IMR-90 (cell line): ENCODE measurements around the gene SARDH.

ENCODE experiments used
- MXI1 ChIP-seq: IDR thresholded peaks from 2 replicates; pipeline ENCODE4 v1.6.1; 2012; ENCODE audit warnings: low read depth, mild to moderate bottlenecking, low read length, moderate library complexity, borderline replicate concordance
- NFE2L2 ChIP-seq: fragments of 150-350 bp; IDR thresholded peaks from 2 replicates; pipeline ENCODE4 v1.6.1; 2016; ENCODE audit warnings: low read depth, mild to moderate bottlenecking, low read length
- POLR2A ChIP-seq: IDR thresholded peaks from 2 replicates; pipeline ENCODE4 v1.6.1; 2012; ENCODE audit warnings: mild to moderate bottlenecking, low read depth, low read length
- RAD21 ChIP-seq: IDR thresholded peaks from 2 replicates; pipeline ENCODE4 v1.6.1; 2012; ENCODE audit warnings: low read length, improper control_type of control experiment
- TF ChIP-seq, protein P1 (sequence below): conservative IDR thresholded peaks from 2 replicates; pipeline ENCODE4 v1.5.1; 2012; ENCODE audit warnings: mild to moderate bottlenecking, low read depth, low read length, improper control_type of control experiment

GRCh38 chr9:133642708-133643361 lies 95.3 kb downstream of the SARDH start:
- TF ChIP-seq, protein P1, sequence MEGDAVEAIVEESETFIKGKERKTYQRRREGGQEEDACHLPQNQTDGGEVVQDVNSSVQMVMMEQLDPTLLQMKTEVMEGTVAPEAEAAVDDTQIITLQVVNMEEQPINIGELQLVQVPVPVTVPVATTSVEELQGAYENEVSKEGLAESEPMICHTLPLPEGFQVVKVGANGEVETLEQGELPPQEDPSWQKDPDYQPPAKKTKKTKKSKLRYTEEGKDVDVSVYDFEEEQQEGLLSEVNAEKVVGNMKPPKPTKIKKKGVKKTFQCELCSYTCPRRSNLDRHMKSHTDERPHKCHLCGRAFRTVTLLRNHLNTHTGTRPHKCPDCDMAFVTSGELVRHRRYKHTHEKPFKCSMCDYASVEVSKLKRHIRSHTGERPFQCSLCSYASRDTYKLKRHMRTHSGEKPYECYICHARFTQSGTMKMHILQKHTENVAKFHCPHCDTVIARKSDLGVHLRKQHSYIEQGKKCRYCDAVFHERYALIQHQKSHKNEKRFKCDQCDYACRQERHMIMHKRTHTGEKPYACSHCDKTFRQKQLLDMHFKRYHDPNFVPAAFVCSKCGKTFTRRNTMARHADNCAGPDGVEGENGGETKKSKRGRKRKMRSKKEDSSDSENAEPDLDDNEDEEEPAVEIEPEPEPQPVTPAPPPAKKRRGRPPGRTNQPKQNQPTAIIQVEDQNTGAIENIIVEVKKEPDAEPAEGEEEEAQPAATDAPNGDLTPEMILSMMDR = no peak
- TF ChIP-seq MXI1 = no peak
- TF ChIP-seq POLR2A = no peak
- TF ChIP-seq RAD21 = no peak
- TF ChIP-seq NFE2L2 = no peak
